Measurements from ENCODE around the gene ZSCAN5A. TPM values are rescaled to one million over a fixed set of nuclear protein-coding genes. Genes with fewer than 3 reads are reported as not detected.
A peak's percentile ranks its signal among the peaks of the same experiment; 100 is the strongest.

Gene ZSCAN5A
- total and polyA plus RNA-seq, 9 of the 15 experiments (the other 6 are each of a cell fraction or from before 2014, with no cell fraction given): 5.8 to 15.3 (median 11.8) TPM

DNA sequence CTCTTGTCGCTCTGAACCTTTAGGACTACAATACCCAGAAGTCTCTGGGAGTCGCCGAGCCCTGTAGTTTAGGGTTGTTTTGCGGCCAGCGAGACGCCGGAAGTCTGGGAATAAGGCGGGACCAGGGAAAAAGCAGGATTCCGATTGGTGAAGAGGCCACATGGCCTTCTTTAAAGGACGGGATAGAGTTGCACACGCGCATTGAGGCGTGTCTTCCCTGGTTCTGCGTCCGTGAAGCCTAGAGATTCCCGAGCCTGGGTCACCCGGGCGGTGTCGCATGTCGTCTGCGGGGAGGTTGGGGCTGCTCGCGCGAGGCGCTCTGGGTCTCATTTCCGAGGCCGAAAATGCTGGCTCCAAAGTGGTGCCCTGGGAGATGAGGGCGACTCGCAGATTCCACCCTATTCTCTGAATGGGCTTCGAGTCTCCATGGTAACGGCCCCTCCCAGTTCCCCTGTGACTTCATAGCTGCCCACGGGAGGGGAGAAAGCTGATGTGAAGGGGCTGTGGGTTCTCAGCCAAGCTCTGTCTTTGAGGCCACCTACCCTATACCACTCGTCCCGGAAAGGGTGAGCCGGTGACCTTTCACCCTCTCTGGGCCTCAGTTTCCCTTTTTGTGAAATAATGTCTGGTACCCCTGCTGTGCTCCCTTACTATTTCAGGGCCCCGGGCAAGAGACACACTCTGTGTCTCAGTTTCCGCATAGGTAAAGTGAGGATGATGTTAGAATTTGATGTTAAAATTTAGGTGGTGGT, 614 bp upstream of the ZSCAN5A start (continued):
- TF ChIP-seq ILF3 (IDR thresholded peaks at IDR 0.05; ENCODE audit: borderline replicate concordance) (no peak), KLF1 (tag; IDR thresholded peaks at IDR 0.05) (no peak), SNAPC5 (CRISPR knock-in tag; IDR thresholded peaks at IDR 0.05) (no peak), POLR3G (IDR thresholded peaks at IDR 0.05; ENCODE audit: extremely low read depth, insufficient read length, insufficient replicate concordance) (no peak), TRIM24 (IDR thresholded peaks at IDR 0.05) (no peak), NFYB (IDR thresholded peaks at IDR 0.05; ENCODE audit: extremely low read depth, insufficient read length) (peak; percentile 24), MCM2 (IDR thresholded peaks at IDR 0.05; ENCODE audit: low read depth) (no peak), E4F1 (CRISPR knock-in tag; IDR thresholded peaks at IDR 0.05; ENCODE audit: borderline replicate concordance) (peak; percentile 90; the same call in 1 of the 2 replicates), SOX6 (IDR thresholded peaks at IDR 0.05) (no peak), LARP7 (IDR thresholded peaks at IDR 0.05) (no peak), PHF8 (IDR thresholded peaks at IDR 0.05; ENCODE audit: borderline replicate concordance, low read length) (peak; percentile 47; the same call in 1 of the 2 replicates), HDAC3 (IDR thresholded peaks at IDR 0.05; ENCODE audit: borderline replicate concordance, partially characterized antibody) (no peak), HNRNPUL1 (IDR thresholded peaks at IDR 0.05; ENCODE audit: low read length) (no peak), TARDBP (IDR thresholded peaks at IDR 0.05) (no peak), COPS2 (conservative IDR thresholded peaks at IDR 0.05) (no peak), ZBED1 (IDR thresholded peaks at IDR 0.05) (no peak), TCF7L2 (IDR thresholded peaks at IDR 0.05; ENCODE audit: low read depth, low read length) (no peak), POLR2H (tag; IDR thresholded peaks at IDR 0.05; ENCODE audit: low read depth) (no peak), ZNF57 (CRISPR knock-in tag; IDR thresholded peaks at IDR 0.05) (no peak)
- TF ChIP-seq, protein P1, sequence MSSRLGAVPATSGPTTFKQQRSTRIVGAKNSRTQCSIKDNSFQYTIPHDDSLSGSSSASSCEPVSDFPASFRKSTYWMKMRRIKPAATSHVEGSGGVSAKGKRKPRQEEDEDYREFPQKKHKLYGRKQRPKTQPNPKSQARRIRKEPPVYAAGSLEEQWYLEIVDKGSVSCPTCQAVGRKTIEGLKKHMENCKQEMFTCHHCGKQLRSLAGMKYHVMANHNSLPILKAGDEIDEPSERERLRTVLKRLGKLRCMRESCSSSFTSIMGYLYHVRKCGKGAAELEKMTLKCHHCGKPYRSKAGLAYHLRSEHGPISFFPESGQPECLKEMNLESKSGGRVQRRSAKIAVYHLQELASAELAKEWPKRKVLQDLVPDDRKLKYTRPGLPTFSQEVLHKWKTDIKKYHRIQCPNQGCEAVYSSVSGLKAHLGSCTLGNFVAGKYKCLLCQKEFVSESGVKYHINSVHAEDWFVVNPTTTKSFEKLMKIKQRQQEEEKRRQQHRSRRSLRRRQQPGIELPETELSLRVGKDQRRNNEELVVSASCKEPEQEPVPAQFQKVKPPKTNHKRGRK (tag; IDR thresholded peaks at IDR 0.05): no peak
- TF ChIP-seq, protein P2, sequence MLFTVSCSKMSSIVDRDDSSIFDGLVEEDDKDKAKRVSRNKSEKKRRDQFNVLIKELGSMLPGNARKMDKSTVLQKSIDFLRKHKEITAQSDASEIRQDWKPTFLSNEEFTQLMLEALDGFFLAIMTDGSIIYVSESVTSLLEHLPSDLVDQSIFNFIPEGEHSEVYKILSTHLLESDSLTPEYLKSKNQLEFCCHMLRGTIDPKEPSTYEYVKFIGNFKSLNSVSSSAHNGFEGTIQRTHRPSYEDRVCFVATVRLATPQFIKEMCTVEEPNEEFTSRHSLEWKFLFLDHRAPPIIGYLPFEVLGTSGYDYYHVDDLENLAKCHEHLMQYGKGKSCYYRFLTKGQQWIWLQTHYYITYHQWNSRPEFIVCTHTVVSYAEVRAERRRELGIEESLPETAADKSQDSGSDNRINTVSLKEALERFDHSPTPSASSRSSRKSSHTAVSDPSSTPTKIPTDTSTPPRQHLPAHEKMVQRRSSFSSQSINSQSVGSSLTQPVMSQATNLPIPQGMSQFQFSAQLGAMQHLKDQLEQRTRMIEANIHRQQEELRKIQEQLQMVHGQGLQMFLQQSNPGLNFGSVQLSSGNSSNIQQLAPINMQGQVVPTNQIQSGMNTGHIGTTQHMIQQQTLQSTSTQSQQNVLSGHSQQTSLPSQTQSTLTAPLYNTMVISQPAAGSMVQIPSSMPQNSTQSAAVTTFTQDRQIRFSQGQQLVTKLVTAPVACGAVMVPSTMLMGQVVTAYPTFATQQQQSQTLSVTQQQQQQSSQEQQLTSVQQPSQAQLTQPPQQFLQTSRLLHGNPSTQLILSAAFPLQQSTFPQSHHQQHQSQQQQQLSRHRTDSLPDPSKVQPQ (CRISPR knock-in tag; IDR thresholded peaks at IDR 0.05; ENCODE audit: borderline replicate concordance): no peak
- TF ChIP-seq, protein P3, sequence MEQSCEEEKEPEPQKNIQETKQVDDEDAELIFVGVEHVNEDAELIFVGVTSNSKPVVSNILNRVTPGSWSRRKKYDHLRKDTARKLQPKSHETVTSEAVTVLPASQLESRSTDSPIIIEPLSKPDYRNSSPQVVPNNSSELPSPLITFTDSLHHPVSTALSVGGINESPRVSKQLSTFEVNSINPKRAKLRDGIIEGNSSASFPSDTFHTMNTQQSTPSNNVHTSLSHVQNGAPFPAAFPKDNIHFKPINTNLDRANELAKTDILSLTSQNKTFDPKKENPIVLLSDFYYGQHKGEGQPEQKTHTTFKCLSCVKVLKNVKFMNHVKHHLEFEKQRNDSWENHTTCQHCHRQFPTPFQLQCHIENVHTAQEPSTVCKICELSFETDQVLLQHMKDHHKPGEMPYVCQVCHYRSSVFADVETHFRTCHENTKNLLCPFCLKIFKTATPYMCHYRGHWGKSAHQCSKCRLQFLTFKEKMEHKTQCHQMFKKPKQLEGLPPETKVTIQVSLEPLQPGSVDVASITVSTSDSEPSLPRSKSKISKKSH (CRISPR knock-in tag; IDR thresholded peaks at IDR 0.05): no peak

All from K562 (cell line).